OCI-LY7 (cell line): ENCODE results near the gene ATG4C. TPM values are rescaled to one million over a fixed set of nuclear protein-coding genes. Genes with fewer than 3 reads are reported as not detected.

Source experiments
- BruUV-seq: library from RNA; stranded (reverse); fragments of 400-500 nt; replicated peaks from 2 replicates; lab custom pipeline; 2021; lab: Mats Ljungman, UMichigan
- CTCF ChIA-PET: fragments of 300-600 bp; sonication (Branson Sonifier 250); formaldehyde crosslinking; loops from one replicate; lab custom pipeline; 2022; ENCODE audit warnings: antibody characterized with exemption; ENCODE audit not compliant: unreplicated experiment; lab: Charles Lee
- POLR2A ChIA-PET: fragments of 300-600 bp; sonication (Branson Sonifier 250); formaldehyde crosslinking; loops from one replicate; lab custom pipeline; 2022; ENCODE audit warnings: antibody characterized with exemption; lab: Charles Lee
- DNase-seq: peaks from one replicate; pipeline ENCODE4 v3.0.0-alpha.2; 2015; ENCODE audit warnings: low spot score
- H2AFZ ChIP-seq: fragments of 200-600 bp; sonication (generic), shearing (Covaris generic); 2 replicates; pipeline ENCODE4 v1.6.1; 2014; ENCODE audit warnings: mild to moderate bottlenecking, antibody characterized with exemption, low read length, moderate library complexity
- H3K27ac ChIP-seq: fragments of 200-600 bp; sonication (generic); 2 replicates; pipeline ENCODE4 v1.5.1; 2014; ENCODE audit warnings: mixed run types, low read depth, mild to moderate bottlenecking, moderate library complexity, low read length, inconsistent platforms; ENCODE audit not compliant: poor library complexity, severe bottlenecking
- H3K36me3 ChIP-seq: fragments of 200-600 bp; sonication (generic); 2 replicates; pipeline ENCODE4 v1.6.1; 2014; ENCODE audit warnings: mild to moderate bottlenecking, antibody characterized with exemption, low read length, moderate library complexity, mixed read lengths; ENCODE audit not compliant: insufficient read depth
- H3K4me1 ChIP-seq: fragments of 200-600 bp; sonication (generic); 2 replicates; pipeline ENCODE4 v1.5.1; 2014; ENCODE audit warnings: mild to moderate bottlenecking, low read length; ENCODE audit not compliant: insufficient read depth, poor library complexity, severe bottlenecking
- H3K4me2 ChIP-seq: fragments of 200-600 bp; sonication (generic); 2 replicates; pipeline ENCODE4 v1.6.1; 2014; ENCODE audit warnings: mild to moderate bottlenecking, low read length
- H3K4me3 ChIP-seq: fragments of 200-600 bp; sonication (generic); 2 replicates; pipeline ENCODE4 v1.5.1; 2014; ENCODE audit warnings: mild to moderate bottlenecking, low read depth, low read length; ENCODE audit not compliant: poor library complexity, severe bottlenecking
- H3K79me2 ChIP-seq: fragments of 200-600 bp; sonication (generic); 2 replicates; pipeline ENCODE4 v1.6.1; 2016; ENCODE audit warnings: low read depth, mild to moderate bottlenecking, low read length, moderate library complexity, mixed read lengths; ENCODE audit not compliant: insufficient read depth
- H3K9me2 ChIP-seq: fragments of 200-600 bp; sonication (generic); 2 replicates; pipeline ENCODE4 v1.6.1; 2016; ENCODE audit warnings: mild to moderate bottlenecking, low read length, mixed read lengths; ENCODE audit not compliant: insufficient read depth
- H3K9me3 ChIP-seq: fragments of 200-600 bp; sonication (generic); 2 replicates; pipeline ENCODE4 v1.6.1; 2014; ENCODE audit warnings: mild to moderate bottlenecking, mixed run types, low read length, mixed read lengths
- H4K20me1 ChIP-seq: fragments of 200-600 bp; sonication (generic); 2 replicates; pipeline ENCODE4 v1.6.1; 2014; ENCODE audit warnings: mild to moderate bottlenecking, antibody characterized with exemption, low read length, moderate library complexity, mixed read lengths; ENCODE audit not compliant: insufficient read depth
- CTCF ChIP-seq: fragments of 200-600 bp; sonication (generic); conservative IDR thresholded peaks from 2 replicates; pipeline ENCODE4 v1.5.1; 2014; ENCODE audit warnings: mild to moderate bottlenecking, antibody characterized with exemption, low read length, moderate library complexity, mixed read lengths
- EZH2phosphoT487 ChIP-seq: fragments of 200-600 bp; sonication (generic); IDR thresholded peaks from 2 replicates; pipeline ENCODE4 v1.6.1; 2018; ENCODE audit warnings: low read depth, borderline replicate concordance, mild to moderate bottlenecking, mixed run types, antibody characterized with exemption, low read length, moderate library complexity, mixed read lengths
- intact Hi-C: fragments of 100-400 bp; cut with micrococcal nuclease; formaldehyde crosslinking; loops from one replicate; pipeline ENCODE4 v1.10.0; 2022; ENCODE audit not compliant: unreplicated experiment
- total RNA-seq, 2 experiments: library from RNA; depleted of rRNA in 1 of 2; stranded (reverse); fragments of >200 nt in 1 of 2; shearing (Covaris generic) in 1 of 2; gene quantifications; 2 replicates each; pipeline ENCODE4 v1.2.3, GENCODE V29; 2014 to 2022

ATG4C gene
- total RNA-seq, 2 experiments from 2014 or later = 7.3 to 15.2 TPM

- no peaks in the 10 kb centered on the region for H3K9me3 ChIP-seq
- ChIA-PET CTCF (no interaction called here), POLR2A (no interaction called here)
- no TSS peak for BruUV-seq
- H3K36me3 ChIP-seq = no peaks in the 10 kb centered on the region
- no peaks in the 10 kb centered on the region for H3K4me1 ChIP-seq
- no peak for DNase-seq
- no peaks in the 10 kb centered on the region for H3K9me2 ChIP-seq
- H3K27ac ChIP-seq = no peak overlapping the region
- H3K4me3 ChIP-seq = no peak overlapping the region
- intact Hi-C loops = no loop called here
- no peaks in the 10 kb centered on the region for H4K20me1 ChIP-seq
- no peak overlapping the region for H3K4me2 ChIP-seq
- TF ChIP-seq CTCF (no peak), EZH2phosphoT487 (no peak)
- no peak overlapping the region for H2AFZ ChIP-seq
- no peaks in the 10 kb centered on the region for H3K79me2 ChIP-seq
Measured at GRCh38 chr1:62774006-62774405, 9.9 kb upstream of the ATG4C start.

- Histone ChIP-seq H2AFZ (no peak overlapping the region), H3K4me1 (no peaks in the 10 kb centered on the region), H3K9me3 (no peaks in the 10 kb centered on the region), H3K9me2 (no peaks in the 10 kb centered on the region), H3K36me3 (no peaks in the 10 kb centered on the region), H3K4me2 (no peak overlapping the region), H4K20me1 (no peaks in the 10 kb centered on the region), H3K27ac (no peak overlapping the region), H3K4me3 (no peak overlapping the region), H3K79me2 (no peaks in the 10 kb centered on the region)
- no peak for DNase-seq
- CTCF ChIA-PET = no interaction called here
- intact Hi-C loops = no loop called here
- POLR2A ChIA-PET = no interaction called here
- TF ChIP-seq CTCF = no peak
- BruUV-seq = no TSS peak
Measured at GRCh38 chr1:62774971-62775595, 8.8 kb upstream of the ATG4C start.

GRCh38 chr1:62778208-62778607, 5.7 kb upstream of the ATG4C start:
- TF ChIP-seq CTCF = no peak
- no peak for TF ChIP-seq EZH2phosphoT487
- H3K4me1 ChIP-seq = no peaks in the 10 kb centered on the region
- DNase-seq = no peak
- H3K36me3 ChIP-seq = no peaks in the 10 kb centered on the region
- H3K4me3 ChIP-seq = no peak overlapping the region
- H3K27ac ChIP-seq = no peak overlapping the region
- H2AFZ ChIP-seq = no peak overlapping the region
- H3K9me3 ChIP-seq = no peaks in the 10 kb centered on the region
- no TSS peak for BruUV-seq
- intact Hi-C loops = no loop called here
- H3K79me2 ChIP-seq = no peaks in the 10 kb centered on the region
- H3K9me2 ChIP-seq = no peaks in the 10 kb centered on the region
- ChIA-PET CTCF (no interaction called here), POLR2A (no interaction called here)
- H4K20me1 ChIP-seq = no peaks in the 10 kb centered on the region
- H3K4me2 ChIP-seq = no peak overlapping the region
